Chondrocyte (in vitro differentiated cells): ENCODE data around the gene CEP164. TPM values are rescaled to one million over a fixed set of nuclear protein-coding genes. Genes with fewer than 3 reads are reported as not detected.

Experiments
- DNase-seq: peaks from one replicate; pipeline ENCODE4 v3.0.0; 2021; ENCODE audit warnings: mixed read lengths, low spot score
- H3K27ac Mint-ChIP-seq: one replicate; pipeline ENCODE4 v1.8.0; 2021; ENCODE audit warnings: mild to moderate bottlenecking, moderate library complexity, mixed read lengths; ENCODE audit not compliant: unreplicated experiment
- H3K27me3 Mint-ChIP-seq: 2 replicates; pipeline ENCODE4 v1.8.0; 2021; ENCODE audit warnings: low read depth, mixed read lengths
- H3K36me3 Mint-ChIP-seq: 2 replicates; pipeline ENCODE4 v1.8.0; 2021; ENCODE audit warnings: low read depth, mixed read lengths
- H3K4me1 Mint-ChIP-seq: 2 replicates; pipeline ENCODE4 v1.8.0; 2021; ENCODE audit warnings: low read depth, mild to moderate bottlenecking, mixed read lengths
- H3K4me3 Mint-ChIP-seq: one replicate; pipeline ENCODE4 v1.8.0; 2021; ENCODE audit warnings: mild to moderate bottlenecking, moderate library complexity, mixed read lengths; ENCODE audit not compliant: unreplicated experiment
- H3K9me3 Mint-ChIP-seq: 2 replicates; pipeline ENCODE4 v1.8.0; 2021; ENCODE audit warnings: low read depth, mixed read lengths
- CTCF ChIP-seq: fragments of 200-600 bp; sonication (generic); IDR thresholded peaks from 2 replicates; pipeline ENCODE4 v1.5.0; 2021; ENCODE audit warnings: antibody characterized with exemption, mild to moderate bottlenecking, moderate library complexity
- total RNA-seq: library from RNA; stranded (reverse); gene quantifications from 3 replicates; pipeline ENCODE4 v1.2.1, GENCODE V29; 2021

Gene CEP164
- total RNA-seq, 1 donor from 2014 or later, result 29.2 TPM

GRCh38 chr11:117443266-117444186 lies 115.9 kb downstream of the CEP164 start:
- TF ChIP-seq CTCF, result peak; percentile 76
- Mint-ChIP-seq H3K4me3 (no peak overlapping the region), H3K27ac (no peak overlapping the region), H3K36me3 (no peaks in the 10 kb centered on the region), H3K4me1 (no peaks in the 10 kb centered on the region), H3K9me3 (no peaks in the 10 kb centered on the region), H3K27me3 (peaks cover 64% of the 10 kb centered on the region)
- no peak for DNase-seq

GRCh38 chr11:117444256-117444655 lies 116.6 kb downstream of the CEP164 start:
- Mint-ChIP-seq H3K4me1 (no peaks in the 10 kb centered on the region), H3K4me3 (no peak overlapping the region), H3K36me3 (no peaks in the 10 kb centered on the region), H3K27me3 (peaks cover 65% of the 10 kb centered on the region), H3K27ac (no peak overlapping the region), H3K9me3 (no peaks in the 10 kb centered on the region)
- TF ChIP-seq CTCF, result no peak
- DNase-seq, result no peak

- H3K4me3 Mint-ChIP-seq, result no peak overlapping the region
- no peaks in the 10 kb centered on the region for H3K4me1 Mint-ChIP-seq
- no peak overlapping the region for H3K27ac Mint-ChIP-seq
- no peaks in the 10 kb centered on the region for H3K9me3 Mint-ChIP-seq
- H3K27me3 Mint-ChIP-seq, result peaks cover 62% of the 10 kb centered on the region
- H3K36me3 Mint-ChIP-seq, result no peaks in the 10 kb centered on the region
- no peak for TF ChIP-seq CTCF
- DNase-seq, result no peak
These were observed 117.3 kb downstream of the CEP164 start for GRCh38 chr11:117444711-117445658.

GRCh38 chr11:117449111-117449693 lies 121.5 kb downstream of the CEP164 start:
- Mint-ChIP-seq H3K36me3 (peaks cover 3% of the 10 kb centered on the region), H3K27ac (no peak overlapping the region), H3K4me3 (no peak overlapping the region), H3K9me3 (peaks cover 13% of the 10 kb centered on the region), H3K4me1 (no peaks in the 10 kb centered on the region), H3K27me3 (peaks cover 38% of the 10 kb centered on the region)
- no peak for TF ChIP-seq CTCF
- DNase-seq, result no peak
